ENCODE results near the gene CCHCR1. TPM values are rescaled to one million over a fixed set of nuclear protein-coding genes. Genes with fewer than 3 reads are reported as not detected.
"Not testable (repeated sequence)": the region's sequence is repeated elsewhere in the genome, so short reads cannot be mapped to it uniquely, and the experiment has no call there.

Gene CCHCR1
- total RNA-seq, 1 donor, result 14.7 TPM

GRCh38 chr6:31197559-31198305 is 40.1 kb upstream of the CCHCR1 start:
- DNase-seq (ENCODE audit: low read depth), result peak; percentile 75
- peak overlapping the region; percentile 84 for H3K4me3 ChIP-seq (ENCODE audit: low read depth, low read length)
- TF ChIP-seq, protein P1, sequence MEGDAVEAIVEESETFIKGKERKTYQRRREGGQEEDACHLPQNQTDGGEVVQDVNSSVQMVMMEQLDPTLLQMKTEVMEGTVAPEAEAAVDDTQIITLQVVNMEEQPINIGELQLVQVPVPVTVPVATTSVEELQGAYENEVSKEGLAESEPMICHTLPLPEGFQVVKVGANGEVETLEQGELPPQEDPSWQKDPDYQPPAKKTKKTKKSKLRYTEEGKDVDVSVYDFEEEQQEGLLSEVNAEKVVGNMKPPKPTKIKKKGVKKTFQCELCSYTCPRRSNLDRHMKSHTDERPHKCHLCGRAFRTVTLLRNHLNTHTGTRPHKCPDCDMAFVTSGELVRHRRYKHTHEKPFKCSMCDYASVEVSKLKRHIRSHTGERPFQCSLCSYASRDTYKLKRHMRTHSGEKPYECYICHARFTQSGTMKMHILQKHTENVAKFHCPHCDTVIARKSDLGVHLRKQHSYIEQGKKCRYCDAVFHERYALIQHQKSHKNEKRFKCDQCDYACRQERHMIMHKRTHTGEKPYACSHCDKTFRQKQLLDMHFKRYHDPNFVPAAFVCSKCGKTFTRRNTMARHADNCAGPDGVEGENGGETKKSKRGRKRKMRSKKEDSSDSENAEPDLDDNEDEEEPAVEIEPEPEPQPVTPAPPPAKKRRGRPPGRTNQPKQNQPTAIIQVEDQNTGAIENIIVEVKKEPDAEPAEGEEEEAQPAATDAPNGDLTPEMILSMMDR (IDR thresholded peaks at IDR 0.05; ENCODE audit: insufficient read depth, low read depth, low read length), result no peak

- H3K4me3 ChIP-seq (ENCODE audit: low read depth, low read length); DNase-seq (ENCODE audit: low read depth): not testable (repeated sequence)
Observed at GRCh38 chr6:31196251-31197022, 38.8 kb upstream of the CCHCR1 start.

DNA sequence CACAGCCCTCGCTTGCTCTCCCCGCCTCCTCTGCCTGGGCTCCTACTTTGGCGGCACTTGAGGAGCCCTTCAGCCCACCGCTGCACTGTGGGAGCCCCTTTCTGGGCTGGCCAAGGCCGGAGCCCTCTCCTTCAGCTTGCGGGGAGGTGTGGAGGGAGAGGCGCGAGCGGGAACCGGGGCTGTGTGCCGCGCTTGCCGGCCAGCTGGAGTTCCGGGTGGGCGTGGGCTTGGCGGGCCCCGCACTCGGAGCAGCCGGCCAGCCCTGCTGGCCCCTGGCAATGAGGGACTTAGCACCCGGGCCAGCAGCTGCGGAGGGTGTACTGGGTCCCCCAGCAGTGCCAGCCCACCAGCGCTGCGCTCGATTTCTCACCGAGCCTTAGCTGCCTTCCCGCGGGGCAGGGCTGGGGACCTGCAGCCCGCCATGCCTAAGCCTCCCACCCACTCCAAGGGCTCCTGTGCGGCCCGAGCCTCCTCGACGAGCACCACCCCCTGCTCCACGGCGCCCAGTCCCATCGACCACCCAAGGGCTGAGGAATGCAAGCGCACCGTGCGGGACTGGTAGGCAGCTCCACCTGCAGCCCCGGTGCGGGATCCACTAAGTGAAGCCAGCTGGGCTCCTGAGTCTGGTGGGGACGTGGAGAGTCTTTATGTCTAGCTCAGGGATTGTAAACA is 37.8 kb upstream of the CCHCR1 start:
- not testable (repeated sequence) for DNase-seq (ENCODE audit: low read depth); H3K4me3 ChIP-seq (ENCODE audit: low read depth, low read length)

DNA sequence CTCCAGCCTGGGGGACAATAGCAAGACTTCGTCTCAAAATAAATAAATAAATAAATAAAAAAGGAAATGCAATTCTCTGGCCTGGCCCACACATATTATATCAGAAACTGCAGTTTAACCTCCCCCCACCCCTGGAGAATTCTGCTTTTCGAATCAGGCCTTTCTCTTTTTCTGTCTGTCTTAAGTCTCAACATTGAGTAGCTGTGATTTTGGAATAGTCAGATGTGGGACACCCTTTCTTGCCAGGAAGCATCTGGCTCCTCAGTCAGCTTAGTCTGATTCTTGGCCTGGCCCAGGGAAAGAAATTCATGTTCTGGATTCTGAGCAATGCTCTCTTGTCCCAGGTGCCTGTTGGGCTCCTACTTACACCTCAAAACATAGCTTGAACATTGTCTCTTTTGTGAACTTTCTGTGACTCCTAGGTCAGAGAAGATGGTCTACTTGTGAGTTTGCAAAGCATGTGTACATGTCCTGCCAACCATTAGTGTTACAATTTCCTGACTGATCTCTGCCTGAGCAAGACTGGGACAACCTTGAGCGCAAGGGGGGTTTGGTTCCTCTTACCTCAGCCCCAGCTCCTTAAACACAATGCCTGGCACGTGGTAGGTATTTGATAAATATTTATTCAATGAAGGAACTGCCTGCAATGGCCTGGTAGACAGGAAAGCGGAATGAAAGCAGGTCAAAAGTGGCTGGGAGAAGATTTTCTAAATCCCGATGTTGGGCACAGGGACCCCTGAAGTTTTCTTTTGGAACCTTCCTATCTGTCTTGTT is 36.6 kb upstream of the CCHCR1 start:
- H3K4me3 ChIP-seq (ENCODE audit: low read depth, low read length), result no peak overlapping the region
- DNase-seq (ENCODE audit: low read depth), result no peak
- TF ChIP-seq, protein P1 (IDR thresholded peaks at IDR 0.05; ENCODE audit: insufficient read depth, low read depth, low read length), result no peak

GRCh38 chr6:31193206-31193605 is 35.6 kb upstream of the CCHCR1 start:
- TF ChIP-seq, protein P1 (IDR thresholded peaks at IDR 0.05; ENCODE audit: insufficient read depth, low read depth, low read length), result no peak
- no peak overlapping the region for H3K4me3 ChIP-seq (ENCODE audit: low read depth, low read length)
- DNase-seq (ENCODE audit: low read depth), result no peak

DNA sequence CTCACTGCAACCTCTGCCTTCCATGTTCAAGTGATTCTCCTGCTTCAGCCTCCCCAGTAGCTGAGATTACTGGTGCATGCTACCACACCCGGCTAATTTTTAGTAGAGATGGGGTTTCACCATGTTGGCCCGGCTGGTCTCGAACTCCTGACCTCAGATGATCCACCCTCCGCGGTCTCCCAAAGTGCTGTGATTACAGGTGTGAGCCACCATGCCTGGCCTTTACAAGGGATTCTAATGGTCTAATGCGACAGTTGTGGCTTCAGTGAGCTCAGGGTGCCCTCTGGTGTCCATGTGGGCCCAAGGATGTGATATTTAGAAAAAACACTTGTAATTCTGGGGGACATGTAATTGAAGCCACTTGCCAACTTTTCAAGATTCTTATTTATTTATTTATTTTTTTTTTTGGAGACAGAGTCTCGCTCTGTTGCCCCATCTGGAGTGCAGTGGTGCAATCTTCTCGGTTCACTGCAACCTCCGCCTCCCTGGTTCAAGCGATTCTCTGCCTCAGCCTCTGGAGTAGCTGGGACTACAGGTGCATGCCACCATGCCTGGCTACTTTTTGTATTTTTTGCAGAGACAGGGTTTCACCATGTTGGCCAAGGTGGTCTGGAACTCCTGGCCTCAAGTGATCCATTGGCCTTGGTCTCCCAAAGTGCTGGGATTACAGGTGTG is 35.0 kb upstream of the CCHCR1 start:
- peak; percentile 76 for DNase-seq (ENCODE audit: low read depth)
- TF ChIP-seq, protein P1 (IDR thresholded peaks at IDR 0.05; ENCODE audit: insufficient read depth, low read depth, low read length), result peak; percentile 74
- not testable (repeated sequence) for H3K4me3 ChIP-seq (ENCODE audit: low read depth, low read length)

- DNase-seq (ENCODE audit: low read depth), result no peak
- no peak overlapping the region for H3K4me3 ChIP-seq (ENCODE audit: low read depth, low read length)
- TF ChIP-seq, protein P1 (IDR thresholded peaks at IDR 0.05; ENCODE audit: insufficient read depth, low read depth, low read length), result no peak
Observed at GRCh38 chr6:31190488-31190887, 32.9 kb upstream of the CCHCR1 start.

DNA sequence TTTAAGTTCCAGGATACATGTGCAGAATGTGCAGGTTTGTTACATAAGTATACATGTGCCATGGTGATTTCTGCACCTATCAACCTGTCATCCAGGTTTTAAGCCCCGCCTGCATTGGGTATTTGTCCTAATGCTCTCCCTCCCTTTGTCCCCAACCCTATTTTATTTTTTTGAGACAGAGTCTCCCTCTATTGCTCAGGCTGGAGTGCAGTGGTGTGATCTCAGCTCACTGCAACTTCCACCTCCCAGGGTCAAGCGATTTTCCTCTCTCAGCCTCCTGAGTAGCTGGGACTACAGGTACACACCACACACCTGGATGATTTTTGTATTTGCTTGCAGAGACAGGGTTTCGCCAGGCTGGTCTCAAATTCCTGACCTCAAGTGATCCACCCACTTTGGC is 31.6 kb upstream of the CCHCR1 start:
- H3K4me3 ChIP-seq (ENCODE audit: low read depth, low read length); DNase-seq (ENCODE audit: low read depth): not testable (repeated sequence)
